Ishikawa (cell line): ENCODE results near the gene LYRM4.

ENCODE experiments used
- EP300 ChIP-seq: IDR thresholded peaks from 2 replicates; pipeline ENCODE4 v1.6.1; 2012; ENCODE audit warnings: borderline replicate concordance
- RAD21 ChIP-seq: IDR thresholded peaks from 2 replicates; pipeline ENCODE4 v1.6.1; 2012; ENCODE audit warnings: low read depth
- YY1 ChIP-seq: IDR thresholded peaks from 2 replicates; pipeline ENCODE4 v1.6.1; 2012; ENCODE audit warnings: low read depth

- no peak for TF ChIP-seq EP300
- no peak for TF ChIP-seq YY1
- no peak for TF ChIP-seq RAD21
These were observed 104.1 kb downstream of the LYRM4 start for GRCh38 chr6:5156627-5157026.
